ENCODE results near the gene DCTPP1. TPM values are rescaled to one million over a fixed set of nuclear protein-coding genes. Genes with fewer than 3 reads are reported as not detected.

DCTPP1 gene
- total and polyA plus RNA-seq, 2 of the 13 experiments (the other 11 are each of a cell fraction or from before 2014, with no cell fraction given), result 54.8 to 74.4 TPM

DNA sequence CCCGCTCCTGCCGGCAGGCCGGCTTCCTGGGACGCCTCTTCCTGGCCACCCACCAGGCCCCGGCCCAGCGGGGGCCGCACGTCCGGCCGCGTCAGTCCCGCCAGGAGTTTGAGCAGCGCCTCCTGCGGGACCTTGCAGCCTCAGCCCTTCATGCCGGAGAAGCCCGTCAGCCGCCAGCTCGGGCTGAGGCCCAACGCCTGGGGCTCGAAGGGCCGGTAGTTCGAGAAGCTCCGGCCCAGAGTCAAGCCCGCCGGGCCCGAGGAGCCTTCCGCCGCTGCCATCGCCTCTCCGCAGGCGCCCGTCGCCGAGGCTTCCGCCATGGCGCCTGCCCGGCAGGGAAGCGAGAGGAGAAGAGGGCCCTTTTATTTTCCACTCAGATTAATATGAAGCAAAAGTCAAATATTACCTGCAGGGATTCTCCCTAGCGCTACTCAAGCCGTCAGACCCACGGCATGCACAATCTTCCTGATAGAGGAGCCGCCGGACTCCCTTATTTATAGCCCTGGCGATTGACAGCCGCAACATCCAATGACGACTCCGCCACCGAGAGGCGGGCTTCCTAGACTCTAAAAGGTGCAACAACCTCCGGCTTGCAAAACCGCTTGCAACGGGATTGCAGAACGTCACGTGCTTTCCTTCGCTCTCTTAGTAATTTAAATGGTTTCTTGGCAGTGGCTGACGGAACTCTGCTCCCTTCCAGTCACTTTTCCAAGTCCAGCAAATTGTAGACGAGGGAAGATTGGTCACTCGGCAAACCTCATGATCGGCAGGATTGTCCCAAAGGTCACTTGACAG lies 15.8 kb upstream of the DCTPP1 start, which contains the start of gene SEPHS2 (continued):
- TF ChIP-seq, protein P1, sequence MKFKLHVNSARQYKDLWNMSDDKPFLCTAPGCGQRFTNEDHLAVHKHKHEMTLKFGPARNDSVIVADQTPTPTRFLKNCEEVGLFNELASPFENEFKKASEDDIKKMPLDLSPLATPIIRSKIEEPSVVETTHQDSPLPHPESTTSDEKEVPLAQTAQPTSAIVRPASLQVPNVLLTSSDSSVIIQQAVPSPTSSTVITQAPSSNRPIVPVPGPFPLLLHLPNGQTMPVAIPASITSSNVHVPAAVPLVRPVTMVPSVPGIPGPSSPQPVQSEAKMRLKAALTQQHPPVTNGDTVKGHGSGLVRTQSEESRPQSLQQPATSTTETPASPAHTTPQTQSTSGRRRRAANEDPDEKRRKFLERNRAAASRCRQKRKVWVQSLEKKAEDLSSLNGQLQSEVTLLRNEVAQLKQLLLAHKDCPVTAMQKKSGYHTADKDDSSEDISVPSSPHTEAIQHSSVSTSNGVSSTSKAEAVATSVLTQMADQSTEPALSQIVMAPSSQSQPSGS (CRISPR knock-in tag; IDR thresholded peaks at IDR 0.05), result peak; percentile 56; the same call in 1 of the 2 replicates
- peak; percentile 48; the same call in 1 of the 2 replicates for TF ChIP-seq TBX3 (IDR thresholded peaks at IDR 0.05; ENCODE audit: borderline replicate concordance)
- TF ChIP-seq KLF9 (CRISPR knock-in tag; IDR thresholded peaks at IDR 0.05; ENCODE audit: low read depth), result peak; percentile 74; the same call in 1 of the 2 replicates
- no peak for TF ChIP-seq ZNF430 (CRISPR knock-in tag; IDR thresholded peaks at IDR 0.05)
- TF ChIP-seq TBP (CRISPR knock-in tag; IDR thresholded peaks at IDR 0.05), result no peak
- TF ChIP-seq, protein P2, sequence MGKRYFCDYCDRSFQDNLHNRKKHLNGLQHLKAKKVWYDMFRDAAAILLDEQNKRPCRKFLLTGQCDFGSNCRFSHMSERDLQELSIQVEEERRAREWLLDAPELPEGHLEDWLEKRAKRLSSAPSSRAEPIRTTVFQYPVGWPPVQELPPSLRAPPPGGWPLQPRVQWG (CRISPR knock-in tag; IDR thresholded peaks at IDR 0.05; ENCODE audit: borderline replicate concordance, low read depth), result no peak
- peak; percentile 59 for TF ChIP-seq MED8 (CRISPR knock-in tag; IDR thresholded peaks at IDR 0.05; ENCODE audit: insufficient replicate concordance)
- TF ChIP-seq ZIK1 (CRISPR knock-in tag; IDR thresholded peaks at IDR 0.05; ENCODE audit: borderline replicate concordance, low read depth), result peak; percentile 56; the same call in 1 of the 2 replicates
- TF ChIP-seq ZNF432 (CRISPR knock-in tag; IDR thresholded peaks at IDR 0.05; ENCODE audit: borderline replicate concordance), result no peak
- TF ChIP-seq ZSCAN21 (CRISPR knock-in tag; IDR thresholded peaks at IDR 0.05; ENCODE audit: borderline replicate concordance), result no peak; the same call in 1 of the 2 replicates
- TF ChIP-seq TOPORS (CRISPR knock-in tag; IDR thresholded peaks at IDR 0.05), result peak; percentile 52; the same call in 1 of the 2 replicates
- TF ChIP-seq, protein P3, sequence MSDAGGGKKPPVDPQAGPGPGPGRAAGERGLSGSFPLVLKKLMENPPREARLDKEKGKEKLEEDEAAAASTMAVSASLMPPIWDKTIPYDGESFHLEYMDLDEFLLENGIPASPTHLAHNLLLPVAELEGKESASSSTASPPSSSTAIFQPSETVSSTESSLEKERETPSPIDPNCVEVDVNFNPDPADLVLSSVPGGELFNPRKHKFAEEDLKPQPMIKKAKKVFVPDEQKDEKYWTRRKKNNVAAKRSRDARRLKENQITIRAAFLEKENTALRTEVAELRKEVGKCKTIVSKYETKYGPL (CRISPR knock-in tag; IDR thresholded peaks at IDR 0.05), result no peak
- no peak for TF ChIP-seq DNMT3B (CRISPR knock-in tag; conservative IDR thresholded peaks at IDR 0.05)
- TF ChIP-seq SIX4 (CRISPR knock-in tag; IDR thresholded peaks at IDR 0.05), result peak; percentile 51; the same call in 1 of the 2 replicates
- peak; percentile 60 for TF ChIP-seq PITX1 (CRISPR knock-in tag; IDR thresholded peaks at IDR 0.05)
- TF ChIP-seq KLF15 (CRISPR knock-in tag; IDR thresholded peaks at IDR 0.05; ENCODE audit: borderline replicate concordance), result no peak
- TF ChIP-seq ZNF282 (IDR thresholded peaks at IDR 0.05; ENCODE audit: partially characterized antibody), result no peak
- no peak for TF ChIP-seq ZNF33A (CRISPR knock-in tag; IDR thresholded peaks at IDR 0.05; ENCODE audit: borderline replicate concordance)
- no peak; the same call in none of the 2 replicates for TF ChIP-seq SMAD3 (CRISPR knock-in tag; IDR thresholded peaks at IDR 0.05)
- TF ChIP-seq POLR2AphosphoS5 (IDR thresholded peaks at IDR 0.05; ENCODE audit: low read depth, low read length), result peak; percentile 100
- peak; percentile 79 for TF ChIP-seq ZNF883 (CRISPR knock-in tag; IDR thresholded peaks at IDR 0.05; ENCODE audit: not compliant biosample characterization)
- peak; percentile 64; the same call in 1 of the 2 replicates for TF ChIP-seq NR2C2 (CRISPR knock-in tag; IDR thresholded peaks at IDR 0.05; ENCODE audit: borderline replicate concordance)
- TF ChIP-seq, protein P4, sequence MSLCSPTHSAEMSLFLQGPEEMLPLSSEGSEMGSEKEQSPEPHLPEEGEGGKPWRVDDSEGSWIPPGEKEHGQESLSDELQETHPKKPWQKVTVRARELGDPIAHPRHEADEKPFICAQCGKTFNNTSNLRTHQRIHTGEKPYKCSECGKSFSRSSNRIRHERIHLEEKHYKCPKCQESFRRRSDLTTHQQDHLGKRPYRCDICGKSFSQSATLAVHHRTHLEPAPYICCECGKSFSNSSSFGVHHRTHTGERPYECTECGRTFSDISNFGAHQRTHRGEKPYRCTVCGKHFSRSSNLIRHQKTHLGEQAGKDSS (CRISPR knock-in tag; IDR thresholded peaks at IDR 0.05; ENCODE audit: borderline replicate concordance, low read depth), result peak; percentile 25
- peak; percentile 65; the same call in 1 of the 2 replicates for TF ChIP-seq FOSL2 (CRISPR knock-in tag; IDR thresholded peaks at IDR 0.05)
- TF ChIP-seq JUNB (CRISPR knock-in tag; IDR thresholded peaks at IDR 0.05; ENCODE audit: borderline replicate concordance), result no peak
- TF ChIP-seq ZNF543 (CRISPR knock-in tag; IDR thresholded peaks at IDR 0.05), result peak; percentile 37; the same call in 1 of the 2 replicates
- TF ChIP-seq ZC3H4 (CRISPR knock-in tag; IDR thresholded peaks at IDR 0.05; ENCODE audit: borderline replicate concordance), result no peak
- TF ChIP-seq SYNCRIP (IDR thresholded peaks at IDR 0.05; ENCODE audit: insufficient read depth, low read depth, low read length), result no peak

Data from HepG2 (cell line).